GM12873 (cell line): ENCODE measurements around the gene PIGR.

ENCODE experiments used
- TF ChIP-seq, protein P1 (sequence below): IDR thresholded peaks from 2 replicates; pipeline ENCODE4 v1.5.1; 2012; ENCODE audit warnings: low read depth, mild to moderate bottlenecking, moderate library complexity, low read length, control low read depth; ENCODE audit not compliant: insufficient read depth; ENCODE audit errors: missing control alignments

PIGR gene

DNA sequence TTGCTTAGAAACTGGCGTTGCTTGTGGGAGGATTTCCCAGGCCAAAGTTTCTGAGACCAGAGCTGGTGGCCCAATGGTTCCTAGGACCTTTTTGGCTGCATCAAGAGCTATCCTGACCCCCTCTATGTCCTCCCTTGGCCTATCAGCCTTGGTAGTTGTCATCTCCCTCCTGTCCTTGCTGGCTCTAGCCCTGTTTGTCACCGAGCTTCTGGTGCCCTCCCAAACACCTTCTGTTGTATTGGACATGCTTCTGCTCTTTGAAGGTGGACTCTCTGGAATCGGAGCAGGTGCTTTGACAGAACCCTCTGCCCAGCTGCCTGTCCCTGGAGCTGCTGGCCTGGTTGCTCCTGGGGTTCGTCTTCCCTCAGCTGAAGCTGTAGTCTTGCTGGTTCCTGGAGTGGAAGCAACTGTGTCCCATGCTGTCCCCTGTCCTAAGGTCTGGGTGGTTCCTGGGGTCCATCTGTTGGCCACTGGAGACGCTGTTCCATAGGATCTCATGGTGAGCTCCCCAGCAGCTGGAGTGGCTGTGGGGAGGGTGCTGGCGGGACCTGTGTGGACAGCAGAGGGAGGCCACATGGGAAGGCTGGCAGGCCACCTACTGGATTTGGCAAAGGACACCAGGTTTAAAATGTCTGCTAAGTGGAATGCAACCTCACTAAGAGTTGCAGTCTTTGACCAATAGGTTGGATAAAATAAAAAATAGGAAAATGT is 14.6 kb upstream of the PIGR start:
- TF ChIP-seq, protein P1, sequence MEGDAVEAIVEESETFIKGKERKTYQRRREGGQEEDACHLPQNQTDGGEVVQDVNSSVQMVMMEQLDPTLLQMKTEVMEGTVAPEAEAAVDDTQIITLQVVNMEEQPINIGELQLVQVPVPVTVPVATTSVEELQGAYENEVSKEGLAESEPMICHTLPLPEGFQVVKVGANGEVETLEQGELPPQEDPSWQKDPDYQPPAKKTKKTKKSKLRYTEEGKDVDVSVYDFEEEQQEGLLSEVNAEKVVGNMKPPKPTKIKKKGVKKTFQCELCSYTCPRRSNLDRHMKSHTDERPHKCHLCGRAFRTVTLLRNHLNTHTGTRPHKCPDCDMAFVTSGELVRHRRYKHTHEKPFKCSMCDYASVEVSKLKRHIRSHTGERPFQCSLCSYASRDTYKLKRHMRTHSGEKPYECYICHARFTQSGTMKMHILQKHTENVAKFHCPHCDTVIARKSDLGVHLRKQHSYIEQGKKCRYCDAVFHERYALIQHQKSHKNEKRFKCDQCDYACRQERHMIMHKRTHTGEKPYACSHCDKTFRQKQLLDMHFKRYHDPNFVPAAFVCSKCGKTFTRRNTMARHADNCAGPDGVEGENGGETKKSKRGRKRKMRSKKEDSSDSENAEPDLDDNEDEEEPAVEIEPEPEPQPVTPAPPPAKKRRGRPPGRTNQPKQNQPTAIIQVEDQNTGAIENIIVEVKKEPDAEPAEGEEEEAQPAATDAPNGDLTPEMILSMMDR: no peak

DNA sequence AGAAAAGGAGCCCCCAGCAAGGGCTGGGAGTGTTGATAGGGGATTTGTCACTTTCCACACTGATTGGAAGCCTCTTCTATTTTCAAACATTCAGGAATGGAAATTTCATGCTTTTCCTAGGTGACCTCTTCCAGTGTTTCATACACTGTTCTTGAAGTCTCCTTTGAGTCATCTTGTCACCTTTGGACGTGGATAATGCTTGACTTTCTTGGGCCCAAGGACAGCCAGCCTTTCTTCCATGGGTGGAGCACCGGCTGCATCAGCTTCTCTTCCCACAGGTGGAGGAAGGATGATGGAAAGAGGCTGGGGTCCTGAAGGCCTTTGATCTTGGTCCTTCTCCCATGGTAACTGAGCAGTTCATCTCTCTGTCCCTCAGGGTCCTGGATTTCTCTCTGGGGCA is 11.9 kb upstream of the PIGR start:
- TF ChIP-seq, protein P1: no peak

DNA sequence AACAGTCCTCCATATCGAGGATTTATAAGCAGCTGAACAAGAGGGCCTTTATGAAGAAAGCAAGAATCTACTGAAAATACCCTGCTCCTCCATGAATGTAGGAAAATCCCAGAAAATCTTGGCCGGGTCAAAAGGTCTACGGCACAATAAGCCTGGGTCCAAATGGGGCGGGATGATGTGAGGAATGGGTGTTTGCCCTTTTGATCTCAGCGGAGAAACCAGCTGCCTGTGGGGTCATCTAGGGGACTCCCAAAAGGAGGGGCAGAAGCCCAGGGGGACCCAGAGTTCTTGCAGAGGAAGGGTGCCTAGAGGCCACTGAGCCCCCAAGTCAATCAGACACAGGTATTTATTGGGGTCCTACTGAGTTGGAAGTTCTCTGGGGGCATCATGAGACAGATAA is 11.4 kb upstream of the PIGR start:
- TF ChIP-seq, protein P1: no peak

DNA sequence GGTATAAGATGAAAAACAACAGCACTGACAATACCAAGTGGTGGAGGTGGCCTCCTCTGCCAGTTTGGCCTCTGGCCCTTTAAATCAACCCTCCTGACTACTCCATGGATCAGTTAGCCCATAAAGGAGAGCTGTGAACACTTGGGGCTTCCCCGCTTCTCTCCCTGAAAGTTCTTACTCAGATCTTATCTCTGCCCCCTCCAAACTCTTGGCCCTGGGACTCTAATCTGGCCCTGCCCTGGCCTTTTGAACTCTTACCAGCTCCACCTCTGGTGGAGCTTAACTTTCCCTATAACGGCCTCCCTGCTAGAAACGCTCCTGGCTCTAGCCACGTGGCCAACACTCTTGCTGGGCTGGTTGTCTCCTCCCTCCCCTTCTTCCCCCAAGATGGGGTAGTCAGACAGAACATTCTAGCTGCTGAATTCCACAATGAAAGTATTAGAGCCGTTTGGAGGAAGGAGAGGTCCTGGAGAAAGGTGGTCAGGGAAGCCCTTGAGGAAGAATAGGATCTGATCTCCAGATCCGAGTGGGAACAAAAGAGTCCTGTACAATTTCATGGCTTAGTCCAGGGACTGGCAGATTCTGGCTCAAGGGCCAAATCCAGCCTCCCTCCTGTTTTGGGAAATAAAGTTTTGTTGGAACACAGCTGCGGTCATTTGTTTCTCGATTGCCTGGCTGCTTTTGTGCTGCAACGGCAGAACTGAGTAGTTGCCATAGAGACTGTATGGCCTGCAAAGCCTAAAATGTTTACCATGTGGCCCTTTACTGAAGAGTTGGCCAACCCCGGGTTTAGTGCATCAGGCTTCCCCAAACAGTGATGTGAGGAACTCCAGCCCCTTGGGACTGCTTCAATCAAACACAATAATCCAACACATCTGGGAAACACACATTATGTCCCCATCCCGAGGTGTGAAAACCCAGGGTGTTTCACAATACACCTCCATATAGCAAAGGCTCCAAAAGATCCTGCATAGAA is 9.5 kb upstream of the PIGR start:
- TF ChIP-seq, protein P1: no peak

DNA sequence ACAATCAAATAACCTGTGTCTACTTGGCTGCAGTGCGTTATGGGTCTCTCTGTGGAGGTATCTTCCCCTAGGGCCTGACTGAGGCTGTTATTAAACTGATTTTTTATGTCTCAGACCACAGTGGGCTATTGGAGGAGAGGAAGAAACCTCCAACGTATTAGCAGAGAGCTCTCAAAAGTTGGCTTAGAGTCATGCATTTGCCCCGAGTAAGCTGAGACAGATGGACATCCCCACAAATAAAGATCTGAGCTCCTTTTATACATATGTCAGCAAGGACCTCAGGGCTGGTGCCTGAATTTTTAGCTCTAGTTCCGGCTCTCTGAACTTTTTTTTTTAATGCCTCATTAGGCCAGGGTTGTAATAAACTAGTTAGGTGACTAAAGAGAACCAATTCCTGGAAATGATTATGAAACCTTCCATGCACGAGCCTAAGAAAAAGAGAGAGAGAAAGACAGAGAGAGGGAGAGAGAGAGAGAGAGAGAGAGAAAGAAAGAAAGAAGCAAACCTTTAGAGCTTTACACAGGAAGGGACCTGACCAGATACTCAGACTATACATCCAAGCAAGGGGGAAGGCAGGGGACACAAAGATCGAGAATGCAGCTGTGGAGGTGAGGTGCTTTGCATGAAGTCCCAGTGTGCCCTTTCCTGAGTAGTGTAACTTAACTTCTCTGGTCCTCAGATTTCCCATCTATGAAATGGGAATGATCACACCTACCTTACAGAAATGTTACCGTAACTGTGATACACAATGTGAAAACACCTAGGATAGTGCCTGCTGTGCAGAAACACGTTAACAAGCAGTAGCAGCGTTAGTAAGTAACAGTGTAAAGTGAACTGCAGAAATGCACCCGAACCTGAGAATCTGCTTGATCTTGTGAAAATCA is 8.4 kb upstream of the PIGR start:
- TF ChIP-seq, protein P1: no peak

DNA sequence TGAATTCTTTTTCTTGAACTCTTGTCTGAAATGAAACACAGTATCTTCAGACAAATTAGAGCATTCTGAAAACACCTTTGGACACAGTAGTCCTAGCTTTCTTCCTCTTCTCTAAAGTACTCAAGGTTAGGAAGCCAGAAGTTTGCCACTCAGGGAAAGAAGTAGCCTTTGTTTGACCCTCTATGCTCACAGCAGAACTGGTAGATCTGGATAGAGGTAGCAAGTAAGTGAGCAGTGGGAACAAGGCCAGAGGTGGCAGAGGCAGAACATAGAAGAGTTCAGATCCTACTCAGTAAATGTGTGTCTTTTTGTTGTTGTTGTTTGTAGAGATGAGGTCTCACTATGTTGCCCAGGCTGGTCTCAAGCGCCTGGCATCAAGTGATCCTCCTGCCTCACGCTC is 7.4 kb upstream of the PIGR start:
- TF ChIP-seq, protein P1: no peak
